GM13976 (cell line): Measurements from ENCODE around the gene SLC25A25.

ENCODE experiments used
- DNase-seq: peaks from one replicate; pipeline ENCODE4 v3.0.0; 2012; ENCODE audit warnings: low spot score
- CTCF ChIP-seq: IDR thresholded peaks from 2 replicates; pipeline ENCODE4 v1.5.1; 2012; ENCODE audit warnings: borderline replicate concordance, mild to moderate bottlenecking; ENCODE audit not compliant: insufficient read depth; ENCODE audit errors: extremely low read depth, missing control alignments, control extremely low read depth
- in situ Hi-C: fragments of 300-500 bp; cut with MboI; formaldehyde crosslinking; loops from one replicate; pipeline ENCODE4 v1.12.0; 2022; ENCODE audit warnings: low sequenced_read_pairs, mixed read lengths, inconsistent platforms; ENCODE audit not compliant: unreplicated experiment

SLC25A25 gene

DNA sequence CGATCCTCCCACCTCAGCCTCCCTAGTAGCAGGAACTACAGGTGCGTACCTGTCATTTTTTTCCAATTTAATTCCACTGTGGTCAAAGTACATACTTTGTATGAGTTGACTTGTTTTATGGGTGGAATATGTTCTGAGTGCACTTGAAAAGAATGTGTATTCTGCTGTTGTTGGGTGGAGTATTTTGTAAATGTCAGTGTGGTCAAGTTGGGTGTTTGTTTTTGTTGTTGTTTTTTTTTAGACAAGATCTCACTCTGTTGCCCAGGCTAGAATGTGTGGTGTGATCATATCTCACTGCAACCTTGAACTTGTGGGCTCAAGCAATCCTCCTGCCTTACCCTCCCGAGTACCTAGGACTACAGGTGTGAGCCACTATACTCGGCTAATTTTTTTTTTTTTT is 17.9 kb downstream of the SLC25A25 start:
- in situ Hi-C loops = no loop called here
- TF ChIP-seq CTCF = no peak
- DNase-seq = no peak

GRCh38 chr9:128087262-128087661 is 19.2 kb downstream of the SLC25A25 start:
- no peak for DNase-seq
- TF ChIP-seq CTCF = no peak
- in situ Hi-C loops = no loop called here

GRCh38 chr9:128088253-128088945 is 20.4 kb downstream of the SLC25A25 start:
- DNase-seq = no peak
- no peak for TF ChIP-seq CTCF
- in situ Hi-C loops = no loop called here

GRCh38 chr9:128089299-128089698 is 21.3 kb downstream of the SLC25A25 start:
- no peak for DNase-seq
- no peak for TF ChIP-seq CTCF
- in situ Hi-C loops = no loop called here

DNA sequence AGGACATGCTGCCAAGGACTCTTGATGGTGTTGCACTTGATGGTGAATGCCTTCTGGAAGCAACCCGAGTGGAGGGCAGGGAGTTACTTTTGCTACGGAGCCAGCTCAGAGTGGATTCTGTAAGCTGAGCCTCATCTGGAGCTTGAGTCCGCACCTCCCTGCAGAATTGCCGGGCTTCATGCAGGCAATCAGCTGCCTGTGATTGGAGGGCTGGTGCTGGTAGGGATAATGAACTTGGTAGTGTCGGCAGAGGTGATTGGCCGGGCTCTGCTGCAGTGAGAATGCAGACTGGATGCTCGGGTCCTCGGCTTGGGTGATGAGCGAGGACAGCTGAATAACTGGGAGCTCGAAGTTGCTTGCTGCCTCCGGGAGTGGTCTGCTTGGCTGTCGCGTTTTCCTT is 23.1 kb downstream of the SLC25A25 start:
- in situ Hi-C loops = no loop called here
- no peak for DNase-seq
- TF ChIP-seq CTCF = no peak

- TF ChIP-seq CTCF = no peak
Observed at GRCh38 chr9:128091571-128091970, 23.5 kb downstream of the SLC25A25 start.

GRCh38 chr9:128092199-128092977 is 24.4 kb downstream of the SLC25A25 start:
- in situ Hi-C loops = no loop called here
- TF ChIP-seq CTCF = no peak
- no peak for DNase-seq

More at GRCh38 chr9:128091571-128091970, 23.5 kb downstream of the SLC25A25 start:
- no peak for DNase-seq
- in situ Hi-C loops = no loop called here
